ENCODE results near the gene TVP23C. TPM values are rescaled to one million over a fixed set of nuclear protein-coding genes. Genes with fewer than 3 reads are reported as not detected.
A peak's percentile ranks its signal among the peaks of the same experiment; 100 is the strongest.

Gene TVP23C
- total and polyA plus RNA-seq, 8 donors: 5.3 to 16.8 (median 7.5) TPM

DNA sequence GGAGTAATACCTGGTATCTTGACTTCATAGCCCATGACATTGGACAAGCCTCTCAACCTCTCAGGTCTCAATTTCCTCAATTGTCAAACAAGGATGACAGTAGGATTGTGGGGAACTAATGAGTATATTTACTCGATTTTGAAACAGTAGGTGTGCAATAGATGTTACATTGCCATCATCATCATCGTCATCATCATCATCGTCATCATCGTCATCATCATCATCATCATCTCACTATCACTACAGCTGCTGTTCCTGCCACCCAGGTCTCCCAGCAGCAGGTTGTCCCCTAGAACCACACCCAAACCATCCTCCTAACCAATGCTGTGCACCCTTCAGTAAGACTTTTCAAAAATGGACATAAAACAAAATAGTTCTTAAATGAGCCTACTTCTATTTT, 71.1 kb downstream of the TVP23C start:
- WGBS, 2 donors: 89 to 92% methylated on average over 4 of the region's 4 CpGs
- peaks cover 0 to 14% (median 0%) of the 10 kb centered on the region in 3 donors for H3K36me3 ChIP-seq
- H3K9me3 ChIP-seq: no peaks in the 10 kb centered on the region
- no peaks in the 10 kb centered on the region for H3K27me3 ChIP-seq
- intact Hi-C loops (cut with DNase I): no loop called here
- ATAC-seq (no peak), DNase-seq (no peak), FAIRE-seq (no peak)
- TF ChIP-seq, protein P1, sequence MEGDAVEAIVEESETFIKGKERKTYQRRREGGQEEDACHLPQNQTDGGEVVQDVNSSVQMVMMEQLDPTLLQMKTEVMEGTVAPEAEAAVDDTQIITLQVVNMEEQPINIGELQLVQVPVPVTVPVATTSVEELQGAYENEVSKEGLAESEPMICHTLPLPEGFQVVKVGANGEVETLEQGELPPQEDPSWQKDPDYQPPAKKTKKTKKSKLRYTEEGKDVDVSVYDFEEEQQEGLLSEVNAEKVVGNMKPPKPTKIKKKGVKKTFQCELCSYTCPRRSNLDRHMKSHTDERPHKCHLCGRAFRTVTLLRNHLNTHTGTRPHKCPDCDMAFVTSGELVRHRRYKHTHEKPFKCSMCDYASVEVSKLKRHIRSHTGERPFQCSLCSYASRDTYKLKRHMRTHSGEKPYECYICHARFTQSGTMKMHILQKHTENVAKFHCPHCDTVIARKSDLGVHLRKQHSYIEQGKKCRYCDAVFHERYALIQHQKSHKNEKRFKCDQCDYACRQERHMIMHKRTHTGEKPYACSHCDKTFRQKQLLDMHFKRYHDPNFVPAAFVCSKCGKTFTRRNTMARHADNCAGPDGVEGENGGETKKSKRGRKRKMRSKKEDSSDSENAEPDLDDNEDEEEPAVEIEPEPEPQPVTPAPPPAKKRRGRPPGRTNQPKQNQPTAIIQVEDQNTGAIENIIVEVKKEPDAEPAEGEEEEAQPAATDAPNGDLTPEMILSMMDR (IDR thresholded peaks at IDR 0.05): no peak
- H3K4me1 ChIP-seq: no peaks in the 10 kb centered on the region
- no peak overlapping the region for H3K27ac ChIP-seq
- no peak overlapping the region for H3K4me3 ChIP-seq

DNA sequence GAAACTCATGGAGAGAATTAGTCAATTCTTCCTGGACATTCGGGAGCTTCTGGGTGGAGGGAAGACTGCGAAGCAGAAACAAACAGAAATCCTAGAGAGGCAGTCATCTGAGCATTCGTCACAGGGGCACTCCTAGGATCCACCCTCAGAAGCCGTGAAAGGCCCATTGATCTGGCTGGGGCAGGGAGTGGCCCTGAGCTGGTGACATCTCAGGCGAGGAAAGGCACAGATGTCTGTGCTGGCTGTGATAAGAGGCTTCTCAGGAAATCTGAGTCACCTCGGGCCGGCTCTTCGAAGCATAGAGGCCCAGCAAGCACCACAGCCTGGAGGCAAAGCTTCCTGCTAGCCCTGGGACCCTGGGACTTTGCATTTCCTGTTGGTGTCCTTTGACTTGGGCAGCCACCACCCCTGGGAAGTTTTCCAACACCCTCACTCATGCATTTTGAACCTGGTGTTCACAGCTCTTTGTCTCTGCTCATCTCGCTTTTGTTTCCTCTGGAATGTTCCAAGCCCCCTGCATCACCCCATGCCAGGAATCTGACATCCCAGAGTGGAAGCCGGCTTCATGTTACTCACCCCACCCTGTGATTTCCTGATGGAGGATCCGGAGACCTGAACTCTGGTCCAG, 72.5 kb downstream of the TVP23C start:
- FAIRE-seq: no peak
- H3K4me1 ChIP-seq: no peaks in the 10 kb centered on the region
- DNase-seq: no peak
- H3K9me3 ChIP-seq: no peaks in the 10 kb centered on the region
- H3K36me3 ChIP-seq: peaks cover 0 to 2% (median 0%) of the 10 kb centered on the region in 3 donors
- H3K4me3 ChIP-seq: no peak overlapping the region
- TF ChIP-seq, protein P1 (IDR thresholded peaks at IDR 0.05): no peak
- H3K27me3 ChIP-seq: no peaks in the 10 kb centered on the region
- 80% methylated on average over 11 of the region's 11 CpGs for WGBS, 2 donors
- intact Hi-C loops (cut with DNase I): no loop called here
- peak in 3 of 4 donors; percentile 43 to 88 (median 62) for ATAC-seq
- no peak overlapping the region for H3K27ac ChIP-seq

DNA sequence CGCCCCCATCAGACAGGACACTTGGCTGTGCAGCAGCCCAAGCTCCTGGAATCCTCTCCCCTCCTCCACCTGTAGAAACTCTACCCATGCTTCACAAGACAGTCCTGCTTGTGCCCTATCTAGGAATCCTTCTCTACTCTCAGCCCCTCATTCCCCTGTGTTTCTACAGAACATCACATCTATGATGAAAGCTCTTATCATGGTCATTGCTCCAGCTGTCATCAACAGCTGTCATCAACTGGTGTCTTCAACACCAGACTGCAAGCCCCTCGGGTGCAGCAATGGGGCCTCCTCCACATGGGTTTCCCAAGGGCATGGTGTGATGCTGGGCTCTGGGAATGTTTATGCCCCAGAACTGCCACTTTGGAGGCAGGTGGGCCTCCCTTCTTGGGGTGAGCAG, 74.7 kb downstream of the TVP23C start:
- intact Hi-C loops (cut with DNase I): no loop called here
- Histone ChIP-seq H3K36me3 (no peaks in the 10 kb centered on the region), H3K27ac (no peak overlapping the region), H3K4me1 (no peaks in the 10 kb centered on the region), H3K4me3 (no peak overlapping the region), H3K27me3 (no peaks in the 10 kb centered on the region), H3K9me3 (no peaks in the 10 kb centered on the region)
- no peak for ATAC-seq
- WGBS, 2 donors: 98 to 100% methylated on average over 2 of the region's 2 CpGs
- DNase-seq: no peak
- no peak for FAIRE-seq
- TF ChIP-seq, protein P1 (IDR thresholded peaks at IDR 0.05): no peak

DNA sequence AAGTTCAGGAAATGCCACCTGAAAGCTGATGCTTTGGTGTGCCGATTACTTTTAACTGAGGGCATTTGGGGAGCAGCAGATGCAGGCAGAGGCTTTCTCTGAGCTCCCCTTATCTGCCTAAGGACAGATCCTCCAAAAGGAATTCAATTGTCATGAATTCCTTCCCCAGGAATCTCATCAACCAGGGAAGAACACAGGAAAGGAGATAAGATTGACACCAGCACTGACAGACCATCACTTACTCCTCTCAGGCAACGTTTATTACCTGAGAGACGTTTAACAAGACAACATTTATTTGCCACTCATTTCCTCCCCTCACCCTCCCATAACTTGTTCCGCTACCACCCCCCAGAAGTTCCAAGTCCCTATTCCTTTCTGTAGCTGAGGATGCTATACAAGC, 78.2 kb downstream of the TVP23C start:
- Histone ChIP-seq H3K9me3 (no peaks in the 10 kb centered on the region), H3K4me1 (no peaks in the 10 kb centered on the region), H3K4me3 (no peak overlapping the region), H3K36me3 (no peaks in the 10 kb centered on the region), H3K27me3 (no peaks in the 10 kb centered on the region), H3K27ac (no peak overlapping the region)
- 68% methylated on average over 4 of the region's 4 CpGs for WGBS, 2 donors
- FAIRE-seq (no peak), ATAC-seq (no peak), DNase-seq (no peak)
- TF ChIP-seq, protein P1 (IDR thresholded peaks at IDR 0.05): no peak
- intact Hi-C loops (cut with DNase I): no loop called here

DNA sequence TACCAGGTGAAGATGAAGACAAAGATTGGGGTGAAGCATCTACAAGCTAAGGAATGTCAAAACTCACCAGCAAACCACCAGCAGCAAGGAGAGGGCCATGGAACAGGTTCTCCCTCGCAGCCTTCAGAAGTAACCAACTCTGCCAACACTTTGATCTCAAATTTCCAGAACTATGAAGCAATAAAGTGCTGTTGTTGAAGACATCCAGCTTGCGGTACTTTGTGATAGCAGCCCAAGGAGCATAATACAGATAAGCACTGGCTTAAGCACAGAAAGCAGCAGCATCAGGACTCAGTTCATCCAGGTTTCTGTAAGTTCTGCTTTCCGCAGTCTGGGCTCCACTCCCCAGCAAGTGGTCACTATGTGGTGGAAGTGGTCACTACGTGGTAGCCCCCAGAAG, 79.9 kb downstream of the TVP23C start:
- no peaks in the 10 kb centered on the region for H3K27me3 ChIP-seq
- no peak for DNase-seq
- no peaks in the 10 kb centered on the region for H3K4me1 ChIP-seq
- intact Hi-C loops (cut with DNase I): no loop called here
- no peaks in the 10 kb centered on the region for H3K36me3 ChIP-seq
- no peak overlapping the region for H3K4me3 ChIP-seq
- TF ChIP-seq, protein P1 (IDR thresholded peaks at IDR 0.05): no peak
- no peak for FAIRE-seq
- WGBS, 2 donors: 70 to 82% methylated on average over 4 of the region's 4 CpGs
- no peaks in the 10 kb centered on the region for H3K9me3 ChIP-seq
- no peak for ATAC-seq
- no peak overlapping the region for H3K27ac ChIP-seq

Data from pancreas (tissue), 10 donors.